ENCODE results near the gene RBMS3.

Gene RBMS3

DNA sequence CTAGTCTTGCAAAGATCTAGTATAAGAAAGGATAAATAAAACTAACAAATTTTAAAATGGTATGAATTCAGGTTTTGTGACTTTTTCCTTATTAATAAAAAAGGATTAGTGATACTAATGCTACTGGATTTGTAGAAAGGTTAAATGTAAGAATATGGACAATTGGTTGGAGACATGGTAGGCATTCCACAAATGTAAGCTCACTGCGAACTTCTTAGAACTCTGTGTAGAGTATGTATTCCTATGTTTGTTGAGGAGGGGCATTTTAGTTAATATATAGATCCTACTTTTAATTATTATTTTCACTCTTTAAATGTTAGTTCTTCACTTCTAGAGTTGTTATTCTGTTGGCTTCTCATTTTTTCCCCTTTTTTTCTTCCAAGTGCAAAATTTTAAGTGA is 414.3 kb downstream of the RBMS3 start:
- no peak for DNase-seq

DNA sequence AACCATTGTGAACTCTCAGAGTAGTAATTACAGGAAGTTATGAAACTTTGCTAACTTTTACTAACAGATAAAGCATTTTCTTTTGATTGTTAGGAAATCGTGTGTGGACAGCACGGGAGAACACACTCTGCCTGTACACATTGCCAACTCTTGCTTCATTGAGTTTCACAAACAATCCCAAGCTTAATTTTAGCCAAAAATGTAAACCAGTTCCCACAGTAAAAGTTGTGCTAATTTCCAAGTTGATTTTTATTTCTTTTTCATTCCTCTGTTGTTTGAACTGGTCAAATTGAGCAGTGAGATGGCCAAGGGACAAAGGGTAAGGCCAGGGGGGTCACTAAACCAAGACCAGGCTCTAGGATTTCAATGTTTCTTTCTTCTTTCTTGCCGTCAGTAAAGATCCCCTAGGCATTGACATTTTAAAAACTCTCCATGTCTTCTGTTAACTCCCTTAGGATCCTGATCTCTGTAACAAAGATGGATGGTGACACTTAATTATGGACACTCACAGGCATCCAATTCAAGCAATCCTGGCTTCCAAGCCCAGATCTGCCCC is 414.9 kb downstream of the RBMS3 start:
- DNase-seq: no peak

DNA sequence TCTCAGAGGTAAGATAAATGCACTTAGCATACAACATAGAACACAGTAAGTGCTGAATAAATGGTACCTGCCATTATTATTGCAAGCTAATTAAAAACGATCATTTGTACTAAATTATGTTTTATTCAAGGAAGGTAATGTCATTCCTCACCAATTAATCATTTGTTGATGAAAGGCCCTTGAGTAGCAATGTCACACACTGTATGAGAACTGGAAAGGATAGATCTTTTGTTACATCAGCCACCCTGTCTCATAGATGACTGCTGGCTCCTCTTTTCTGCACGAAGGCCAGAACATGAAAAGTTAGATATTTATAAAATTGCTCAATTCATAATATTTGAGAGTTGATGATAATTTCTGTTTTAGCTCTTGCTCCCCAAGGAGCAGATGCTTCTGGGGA is 415.4 kb downstream of the RBMS3 start:
- DNase-seq: no peak

DNA sequence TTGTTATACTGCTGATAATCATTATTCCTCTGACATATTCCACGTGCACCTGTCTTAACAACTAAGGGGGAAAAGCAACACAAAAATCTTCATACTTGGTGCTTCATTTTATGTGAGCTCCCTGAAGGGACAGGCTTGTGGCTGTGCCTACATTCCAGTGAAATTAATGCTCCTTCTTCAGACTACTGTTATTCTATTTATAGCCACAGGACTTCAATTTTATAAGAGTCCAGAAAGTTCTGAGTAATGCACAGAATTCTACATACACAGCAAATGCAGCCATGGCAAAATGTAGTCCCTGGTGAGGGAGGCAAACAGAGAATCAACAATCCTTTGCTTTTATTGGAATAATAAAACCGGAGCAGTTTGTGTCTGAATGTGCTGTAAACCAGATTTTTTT is 417.1 kb downstream of the RBMS3 start:
- DNase-seq: no peak

DNA sequence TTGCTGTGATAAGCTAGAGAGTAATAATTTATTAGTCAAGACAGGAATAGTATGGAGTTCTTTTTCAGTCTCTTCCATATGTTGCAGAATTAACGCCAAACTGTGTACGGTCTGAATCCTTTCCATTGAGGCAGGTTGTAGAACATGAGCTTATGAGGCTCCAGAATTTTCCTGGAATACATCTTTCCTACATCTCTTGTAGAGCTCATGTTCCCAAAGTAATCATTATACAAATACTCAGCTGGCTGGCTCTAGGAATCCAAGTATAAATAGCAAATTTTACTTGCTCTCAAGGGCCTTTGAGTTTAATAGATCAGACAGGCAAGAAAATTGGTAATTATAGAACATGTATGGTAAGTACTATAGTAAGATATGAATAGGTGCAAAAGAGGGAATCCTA is 419.4 kb downstream of the RBMS3 start:
- DNase-seq: no peak

- no peak for DNase-seq
These were observed 420.6 kb downstream of the RBMS3 start for GRCh38 chr3:29701326-29701983.

DNA sequence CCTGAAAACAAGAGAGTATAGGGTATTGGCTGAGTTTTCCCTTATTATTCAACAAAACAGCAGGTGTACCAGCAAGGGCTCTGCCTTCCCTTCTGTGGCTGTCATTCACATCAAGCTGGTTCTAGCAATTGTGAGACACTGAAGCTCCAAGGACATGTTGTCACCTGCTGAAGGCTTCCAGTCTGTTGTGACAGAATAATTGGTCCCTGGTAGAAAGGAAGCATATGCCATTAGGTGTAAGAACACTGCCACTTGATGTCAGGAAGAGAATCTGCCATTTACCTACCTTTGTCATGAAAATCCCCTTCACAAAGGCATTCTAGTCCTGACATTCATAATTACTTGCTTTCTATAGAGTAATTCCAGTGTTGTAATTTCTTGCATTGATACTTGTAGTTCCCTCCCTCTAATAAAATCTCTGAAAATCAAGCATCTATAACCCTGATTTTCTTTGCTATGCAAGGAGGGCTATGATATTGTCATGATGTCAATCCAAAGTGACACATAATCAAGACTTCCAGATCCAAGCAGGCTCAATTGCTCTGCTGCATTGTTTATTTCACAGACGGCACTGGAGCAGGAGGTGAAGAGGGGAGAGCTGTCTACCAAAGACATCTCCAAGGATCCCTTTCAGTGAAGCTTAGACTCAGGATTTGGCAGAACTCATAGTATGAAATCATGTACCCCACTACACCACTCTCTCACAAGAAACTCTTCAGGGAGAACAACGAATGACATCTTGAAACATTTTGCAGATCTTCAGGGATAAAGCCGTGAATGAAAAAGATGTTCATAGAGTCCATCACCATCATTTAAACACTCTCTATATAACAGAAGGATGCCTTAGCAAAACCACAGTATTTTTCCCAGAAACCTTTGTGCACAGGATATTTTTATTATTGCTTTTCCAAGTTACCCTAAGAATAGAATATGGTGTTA is 425.3 kb downstream of the RBMS3 start:
- DNase-seq: no peak

DNA sequence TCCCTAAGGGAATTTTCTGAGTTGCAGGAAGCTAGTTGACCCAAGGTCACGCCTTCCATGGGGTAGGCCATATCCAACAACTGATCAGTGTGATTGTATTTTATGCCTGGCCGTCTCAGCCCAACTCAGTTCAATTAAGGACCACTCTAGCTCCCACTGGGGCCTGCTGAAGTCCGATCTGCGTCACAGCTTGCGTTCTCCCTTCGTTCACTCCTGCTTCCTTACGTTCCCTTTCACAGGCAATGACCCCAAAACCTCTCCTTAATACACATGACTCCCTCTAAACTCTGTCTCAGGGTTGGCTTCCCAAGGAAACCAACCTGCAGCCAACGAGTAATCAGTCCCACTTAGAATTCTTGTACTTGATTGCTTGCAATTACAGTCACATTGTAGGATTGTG is 428.0 kb downstream of the RBMS3 start:
- no peak for DNase-seq

GRCh38 chr3:29711255-29711771 is 430.4 kb downstream of the RBMS3 start:
- no peak for DNase-seq

GRCh38 chr3:29716213-29716612 is 435.3 kb downstream of the RBMS3 start:
- DNase-seq: no peak

DNA sequence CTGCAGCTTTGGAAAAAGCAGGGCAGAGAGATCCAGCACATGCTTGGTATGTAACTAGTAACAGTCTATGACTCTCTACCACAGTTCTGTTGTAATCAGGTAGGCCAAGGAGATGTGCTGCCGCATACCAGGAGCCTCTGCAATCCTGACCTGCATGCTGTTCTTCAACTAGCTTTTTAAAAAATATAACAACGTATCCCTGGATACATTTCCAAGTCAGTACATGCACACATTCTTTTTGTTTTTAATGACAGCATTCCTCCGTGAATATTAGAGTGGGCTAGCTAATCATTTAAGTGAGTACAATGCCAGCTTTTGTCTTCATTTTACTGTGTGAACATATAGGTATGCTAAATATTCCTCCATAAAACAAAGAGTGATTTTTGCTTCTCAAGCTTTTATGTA is 437.8 kb downstream of the RBMS3 start:
- DNase-seq: no peak

DNA sequence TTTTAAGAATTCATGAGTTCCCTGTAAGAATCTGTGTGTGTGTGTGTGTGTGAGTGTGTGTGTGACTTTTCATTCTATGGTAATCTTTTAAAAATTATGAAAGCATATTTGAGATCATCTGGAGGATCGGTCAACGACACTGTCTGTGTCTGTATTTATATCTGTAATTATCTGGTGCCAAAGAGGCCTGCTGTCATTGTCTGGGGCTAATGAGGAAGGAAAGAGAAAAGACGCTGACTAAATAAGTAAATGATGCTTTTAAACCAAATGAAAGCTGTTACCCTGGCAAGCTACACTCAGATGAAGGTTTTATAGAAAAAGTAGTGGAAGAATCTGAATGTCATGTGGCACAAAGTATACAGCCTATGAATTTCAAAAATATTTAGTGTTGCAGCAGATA is 439.8 kb downstream of the RBMS3 start:
- no peak for DNase-seq

GRCh38 chr3:29721789-29722188 is 440.9 kb downstream of the RBMS3 start:
- no peak for DNase-seq

DNA sequence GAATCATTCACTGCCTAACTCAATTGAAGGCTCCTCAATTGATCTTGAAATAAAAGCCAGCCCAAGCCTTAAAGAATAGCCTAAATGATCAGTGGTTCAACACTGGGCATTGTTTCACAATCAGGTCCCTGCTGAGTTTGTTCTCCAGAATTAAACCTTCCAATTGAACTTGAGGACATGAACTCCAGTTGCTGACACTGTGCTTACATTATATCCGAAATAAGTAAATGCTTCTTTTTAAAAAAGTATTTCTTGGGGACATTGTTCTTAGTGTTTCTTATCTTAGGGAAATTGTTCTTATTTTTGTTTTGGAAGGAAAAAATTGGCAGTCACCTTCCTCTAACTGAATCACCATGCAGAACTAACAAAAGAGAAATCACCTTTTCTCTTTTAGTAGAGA is 450.2 kb downstream of the RBMS3 start:
- no peak for DNase-seq

DNA sequence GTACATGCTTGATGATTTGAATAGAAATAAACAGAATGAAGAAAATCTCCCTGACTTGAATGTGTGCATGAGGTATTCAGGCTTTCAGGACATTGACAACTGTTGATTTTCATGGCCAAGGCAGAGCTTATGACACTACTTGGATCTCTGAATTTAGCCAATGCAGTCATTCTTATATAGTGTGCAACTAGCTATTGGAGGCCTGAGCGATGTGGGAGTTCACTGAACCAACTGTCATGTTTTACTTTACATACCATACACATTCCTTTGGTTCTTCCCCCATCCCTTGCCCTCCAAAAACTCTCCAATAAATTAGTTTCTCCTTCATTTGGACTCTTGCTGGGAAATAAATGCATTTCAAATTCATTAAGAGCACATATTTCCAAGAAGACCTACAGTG is 460.4 kb downstream of the RBMS3 start:
- no peak for DNase-seq

GRCh38 chr3:29745232-29745870 is 464.5 kb downstream of the RBMS3 start:
- no peak for DNase-seq

GRCh38 chr3:29746163-29746760 is 465.4 kb downstream of the RBMS3 start:
- DNase-seq: no peak

DNA sequence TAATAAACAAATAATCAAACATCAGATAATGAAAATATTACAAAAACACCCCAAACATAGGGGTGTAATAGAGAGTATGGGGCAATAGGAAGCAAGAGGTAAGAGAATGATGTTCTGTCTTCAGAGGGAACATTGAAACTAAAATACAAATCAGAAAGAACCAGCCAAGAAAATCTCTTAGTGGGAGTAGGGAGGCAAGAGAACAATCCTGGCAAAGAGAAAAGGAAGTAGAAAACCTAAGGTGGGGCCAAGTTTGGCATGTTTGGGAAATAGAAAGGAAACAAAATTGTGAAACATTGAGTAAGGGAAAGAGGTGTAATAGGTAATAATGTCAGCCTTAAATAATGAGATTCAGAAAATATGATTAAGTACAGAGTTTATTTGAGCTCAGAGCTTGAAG is 467.1 kb downstream of the RBMS3 start:
- no peak for DNase-seq

- no peak for DNase-seq
These were observed 470.9 kb downstream of the RBMS3 start for GRCh38 chr3:29751647-29752314.

DNA sequence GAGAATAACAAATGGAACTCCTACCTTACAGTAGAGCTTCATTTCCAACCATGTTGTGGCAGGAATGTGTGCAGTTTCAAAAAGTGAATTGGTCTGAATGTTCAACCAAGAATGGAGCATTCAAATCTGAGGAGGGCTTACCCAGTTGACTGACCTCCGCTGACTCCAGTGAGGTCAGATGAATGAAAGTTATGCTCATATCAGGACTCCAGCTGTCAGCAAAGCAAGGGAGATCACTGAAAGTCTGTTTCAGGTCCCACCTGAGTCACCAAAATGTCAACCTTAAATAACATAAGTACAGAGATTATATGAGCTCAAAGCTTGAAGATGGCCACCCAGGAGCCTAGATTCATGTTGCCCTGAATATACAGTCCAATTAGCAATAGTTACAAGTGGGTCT is 473.5 kb downstream of the RBMS3 start:
- no peak for DNase-seq

- no peak for DNase-seq
These were observed 474.5 kb downstream of the RBMS3 start for GRCh38 chr3:29755416-29755815.

GRCh38 chr3:29757054-29757777 is 476.3 kb downstream of the RBMS3 start:
- DNase-seq: no peak
